Activated CD4-positive, alpha-beta T cell treated with anti-CD3 and anti-CD28 coated beads for 48 hours (primary cell): ENCODE results near the gene PCDHGB3.

Experiments
- DNase-seq: peaks from one replicate; pipeline ENCODE4 v3.0.0-alpha.2; 2020

Gene PCDHGB3

DNA sequence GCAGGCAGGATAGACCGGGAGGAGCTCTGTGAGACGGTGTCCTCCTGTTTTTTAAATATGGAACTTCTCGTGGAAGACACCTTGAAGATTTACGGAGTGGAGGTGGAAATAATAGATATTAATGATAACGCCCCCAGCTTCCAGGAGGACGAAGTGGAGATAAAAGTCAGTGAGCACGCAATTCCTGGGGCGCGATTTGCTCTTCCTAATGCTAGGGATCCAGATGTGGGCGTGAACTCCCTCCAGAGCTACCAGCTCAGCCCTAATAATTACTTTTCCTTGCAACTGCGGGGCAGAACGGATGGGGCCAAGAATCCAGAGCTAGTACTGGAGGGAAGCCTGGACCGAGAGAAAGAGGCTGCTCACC is 51.4 kb downstream of the PCDHGB3 start:
- DNase-seq: no peak
